ENCODE results near the gene ALLC. TPM values are rescaled to one million over a fixed set of nuclear protein-coding genes. Genes with fewer than 3 reads are reported as not detected.

Gene ALLC
- total RNA-seq, 1 experiment from 2014 or later, result not detected

GRCh38 chr2:3741867-3742602 lies 84.0 kb downstream of the ALLC start:
- no peaks in the 10 kb centered on the region for H3K9me2 ChIP-seq (replicated peaks; ENCODE audit: insufficient read depth, low read length)
- no peaks in the 10 kb centered on the region for H3K4me1 ChIP-seq (ENCODE audit: low read length)
- H3K9ac ChIP-seq (ENCODE audit: low read length), result no peak overlapping the region
- no peaks in the 10 kb centered on the region for H3K79me2 ChIP-seq (ENCODE audit: low read length)
- no peaks in the 10 kb centered on the region for H4K20me1 ChIP-seq (ENCODE audit: insufficient read depth, low read depth, low read length)
- H3K9me3 ChIP-seq (ENCODE audit: low read length), result no peaks in the 10 kb centered on the region
- no peak overlapping the region for H2AFZ ChIP-seq (ENCODE audit: low read length)
- no peaks in the 10 kb centered on the region for H3K27me3 ChIP-seq (ENCODE audit: low read length)
- no peak for DNase-seq
- no peak overlapping the region for H3K27ac ChIP-seq (ENCODE audit: low read length)
- no peak overlapping the region for H3K4me2 ChIP-seq (ENCODE audit: low read depth, low read length, poor library complexity, severe bottlenecking)
- no peak overlapping the region for H3K4me3 ChIP-seq (ENCODE audit: low read length)
- H3K36me3 ChIP-seq (ENCODE audit: insufficient read depth, low read length), result no peaks in the 10 kb centered on the region

- Histone ChIP-seq H3K4me2 (ENCODE audit: low read depth, low read length, poor library complexity, severe bottlenecking) (no peak overlapping the region), H3K36me3 (ENCODE audit: insufficient read depth, low read length) (no peaks in the 10 kb centered on the region), H4K20me1 (ENCODE audit: insufficient read depth, low read depth, low read length) (no peaks in the 10 kb centered on the region), H3K79me2 (ENCODE audit: low read length) (no peaks in the 10 kb centered on the region), H3K9me2 (replicated peaks; ENCODE audit: insufficient read depth, low read length) (no peaks in the 10 kb centered on the region), H3K4me3 (ENCODE audit: low read length) (no peak overlapping the region), H3K27me3 (ENCODE audit: low read length) (no peaks in the 10 kb centered on the region), H3K9ac (ENCODE audit: low read length) (no peak overlapping the region), H2AFZ (ENCODE audit: low read length) (no peak overlapping the region), H3K4me1 (ENCODE audit: low read length) (no peaks in the 10 kb centered on the region), H3K27ac (ENCODE audit: low read length) (no peak overlapping the region), H3K9me3 (ENCODE audit: low read length) (no peaks in the 10 kb centered on the region)
- no peak for DNase-seq
Measured at GRCh38 chr2:3742743-3743508, 84.9 kb downstream of the ALLC start.

- H3K4me1 ChIP-seq (ENCODE audit: low read length), result no peaks in the 10 kb centered on the region
- no peaks in the 10 kb centered on the region for H3K79me2 ChIP-seq (ENCODE audit: low read length)
- no peak overlapping the region for H3K9ac ChIP-seq (ENCODE audit: low read length)
- no peak overlapping the region for H2AFZ ChIP-seq (ENCODE audit: low read length)
- H4K20me1 ChIP-seq (ENCODE audit: insufficient read depth, low read depth, low read length), result no peaks in the 10 kb centered on the region
- H3K9me3 ChIP-seq (ENCODE audit: low read length), result no peaks in the 10 kb centered on the region
- H3K36me3 ChIP-seq (ENCODE audit: insufficient read depth, low read length), result no peaks in the 10 kb centered on the region
- no peaks in the 10 kb centered on the region for H3K27me3 ChIP-seq (ENCODE audit: low read length)
- H3K4me3 ChIP-seq (ENCODE audit: low read length), result no peak overlapping the region
- no peaks in the 10 kb centered on the region for H3K9me2 ChIP-seq (replicated peaks; ENCODE audit: insufficient read depth, low read length)
- no peak overlapping the region for H3K27ac ChIP-seq (ENCODE audit: low read length)
- H3K4me2 ChIP-seq (ENCODE audit: low read depth, low read length, poor library complexity, severe bottlenecking), result no peak overlapping the region
- no peak for DNase-seq
Measured at GRCh38 chr2:3743951-3744555, 86.1 kb downstream of the ALLC start.

GRCh38 chr2:3745920-3746319 lies 87.9 kb downstream of the ALLC start:
- H3K4me2 ChIP-seq (ENCODE audit: low read depth, low read length, poor library complexity, severe bottlenecking), result no peak overlapping the region
- no peak for DNase-seq
- H2AFZ ChIP-seq (ENCODE audit: low read length), result no peak overlapping the region
- no peaks in the 10 kb centered on the region for H4K20me1 ChIP-seq (ENCODE audit: insufficient read depth, low read depth, low read length)
- no peaks in the 10 kb centered on the region for H3K9me2 ChIP-seq (replicated peaks; ENCODE audit: insufficient read depth, low read length)
- H3K4me1 ChIP-seq (ENCODE audit: low read length), result no peaks in the 10 kb centered on the region
- no peaks in the 10 kb centered on the region for H3K79me2 ChIP-seq (ENCODE audit: low read length)
- no peaks in the 10 kb centered on the region for H3K36me3 ChIP-seq (ENCODE audit: insufficient read depth, low read length)
- H3K9me3 ChIP-seq (ENCODE audit: low read length), result no peaks in the 10 kb centered on the region
- H3K27ac ChIP-seq (ENCODE audit: low read length), result no peak overlapping the region
- H3K27me3 ChIP-seq (ENCODE audit: low read length), result no peaks in the 10 kb centered on the region
- H3K4me3 ChIP-seq (ENCODE audit: low read length), result no peak overlapping the region
- H3K9ac ChIP-seq (ENCODE audit: low read length), result no peak overlapping the region

GRCh38 chr2:3747032-3747654 lies 89.1 kb downstream of the ALLC start:
- Histone ChIP-seq H2AFZ (ENCODE audit: low read length) (no peak overlapping the region), H3K36me3 (ENCODE audit: insufficient read depth, low read length) (no peaks in the 10 kb centered on the region), H3K27ac (ENCODE audit: low read length) (no peak overlapping the region), H4K20me1 (ENCODE audit: insufficient read depth, low read depth, low read length) (no peaks in the 10 kb centered on the region; the same call in 1 of the 2 replicates), H3K9me2 (replicated peaks; ENCODE audit: insufficient read depth, low read length) (no peaks in the 10 kb centered on the region), H3K9ac (ENCODE audit: low read length) (no peak overlapping the region), H3K4me3 (ENCODE audit: low read length) (no peak overlapping the region), H3K9me3 (ENCODE audit: low read length) (no peaks in the 10 kb centered on the region), H3K4me1 (ENCODE audit: low read length) (no peaks in the 10 kb centered on the region), H3K4me2 (ENCODE audit: low read depth, low read length, poor library complexity, severe bottlenecking) (no peak overlapping the region), H3K79me2 (ENCODE audit: low read length) (no peaks in the 10 kb centered on the region), H3K27me3 (ENCODE audit: low read length) (no peaks in the 10 kb centered on the region)
- DNase-seq, result no peak

GRCh38 chr2:3747826-3748225 lies 89.8 kb downstream of the ALLC start:
- Histone ChIP-seq H3K27ac (ENCODE audit: low read length) (no peak overlapping the region), H3K9me2 (replicated peaks; ENCODE audit: insufficient read depth, low read length) (no peaks in the 10 kb centered on the region), H3K4me2 (ENCODE audit: low read depth, low read length, poor library complexity, severe bottlenecking) (no peak overlapping the region), H3K4me3 (ENCODE audit: low read length) (no peak overlapping the region), H3K9ac (ENCODE audit: low read length) (no peak overlapping the region), H4K20me1 (ENCODE audit: insufficient read depth, low read depth, low read length) (no peaks in the 10 kb centered on the region; the same call in 1 of the 2 replicates), H3K4me1 (ENCODE audit: low read length) (no peaks in the 10 kb centered on the region), H3K79me2 (ENCODE audit: low read length) (no peaks in the 10 kb centered on the region), H3K9me3 (ENCODE audit: low read length) (no peaks in the 10 kb centered on the region), H3K27me3 (ENCODE audit: low read length) (no peaks in the 10 kb centered on the region), H2AFZ (ENCODE audit: low read length) (no peak overlapping the region), H3K36me3 (ENCODE audit: insufficient read depth, low read length) (no peaks in the 10 kb centered on the region)
- DNase-seq, result no peak

- H3K9me2 ChIP-seq (replicated peaks; ENCODE audit: insufficient read depth, low read length), result no peaks in the 10 kb centered on the region
- H3K9me3 ChIP-seq (ENCODE audit: low read length), result no peaks in the 10 kb centered on the region
- H3K9ac ChIP-seq (ENCODE audit: low read length), result no peak overlapping the region
- H3K4me3 ChIP-seq (ENCODE audit: low read length), result no peak overlapping the region
- H3K4me2 ChIP-seq (ENCODE audit: low read depth, low read length, poor library complexity, severe bottlenecking), result no peak overlapping the region
- no peaks in the 10 kb centered on the region for H3K36me3 ChIP-seq (ENCODE audit: insufficient read depth, low read length)
- no peak for DNase-seq
- H3K27ac ChIP-seq (ENCODE audit: low read length), result no peak overlapping the region
- H3K79me2 ChIP-seq (ENCODE audit: low read length), result no peaks in the 10 kb centered on the region
- no peaks in the 10 kb centered on the region for H3K4me1 ChIP-seq (ENCODE audit: low read length)
- no peaks in the 10 kb centered on the region for H3K27me3 ChIP-seq (ENCODE audit: low read length)
- H2AFZ ChIP-seq (ENCODE audit: low read length), result no peak overlapping the region
- H4K20me1 ChIP-seq (ENCODE audit: insufficient read depth, low read depth, low read length), result no peaks in the 10 kb centered on the region; the same call in 1 of the 2 replicates
Measured at GRCh38 chr2:3749201-3749600, 91.2 kb downstream of the ALLC start.

- H3K36me3 ChIP-seq (ENCODE audit: insufficient read depth, low read length), result no peaks in the 10 kb centered on the region
- no peak for DNase-seq
- no peak overlapping the region for H3K9ac ChIP-seq (ENCODE audit: low read length)
- no peaks in the 10 kb centered on the region; the same call in 1 of the 2 replicates for H4K20me1 ChIP-seq (ENCODE audit: insufficient read depth, low read depth, low read length)
- H3K27ac ChIP-seq (ENCODE audit: low read length), result no peak overlapping the region
- no peak overlapping the region for H2AFZ ChIP-seq (ENCODE audit: low read length)
- H3K4me1 ChIP-seq (ENCODE audit: low read length), result no peaks in the 10 kb centered on the region
- H3K9me2 ChIP-seq (replicated peaks; ENCODE audit: insufficient read depth, low read length), result no peaks in the 10 kb centered on the region
- H3K4me3 ChIP-seq (ENCODE audit: low read length), result no peak overlapping the region
- no peaks in the 10 kb centered on the region for H3K27me3 ChIP-seq (ENCODE audit: low read length)
- H3K9me3 ChIP-seq (ENCODE audit: low read length), result no peaks in the 10 kb centered on the region
- H3K79me2 ChIP-seq (ENCODE audit: low read length), result no peaks in the 10 kb centered on the region
- no peak overlapping the region for H3K4me2 ChIP-seq (ENCODE audit: low read depth, low read length, poor library complexity, severe bottlenecking)
Measured at GRCh38 chr2:3751251-3751650, 93.3 kb downstream of the ALLC start.
